Measurements from ENCODE around the gene TNFRSF4.
A peak's percentile ranks its signal among the peaks of the same experiment; 100 is the strongest.

GRCh38 chr1:1231400-1232207 lies 17.7 kb upstream of the TNFRSF4 start, which contains the start of gene SDF4:
- peak; percentile 83 for TF ChIP-seq POLR2A (IDR thresholded peaks at IDR 0.05; ENCODE audit: low read length)
- TF ChIP-seq ELK1 (IDR thresholded peaks at IDR 0.05; ENCODE audit: low read depth, low read length) = no peak
- TF ChIP-seq, protein P1, sequence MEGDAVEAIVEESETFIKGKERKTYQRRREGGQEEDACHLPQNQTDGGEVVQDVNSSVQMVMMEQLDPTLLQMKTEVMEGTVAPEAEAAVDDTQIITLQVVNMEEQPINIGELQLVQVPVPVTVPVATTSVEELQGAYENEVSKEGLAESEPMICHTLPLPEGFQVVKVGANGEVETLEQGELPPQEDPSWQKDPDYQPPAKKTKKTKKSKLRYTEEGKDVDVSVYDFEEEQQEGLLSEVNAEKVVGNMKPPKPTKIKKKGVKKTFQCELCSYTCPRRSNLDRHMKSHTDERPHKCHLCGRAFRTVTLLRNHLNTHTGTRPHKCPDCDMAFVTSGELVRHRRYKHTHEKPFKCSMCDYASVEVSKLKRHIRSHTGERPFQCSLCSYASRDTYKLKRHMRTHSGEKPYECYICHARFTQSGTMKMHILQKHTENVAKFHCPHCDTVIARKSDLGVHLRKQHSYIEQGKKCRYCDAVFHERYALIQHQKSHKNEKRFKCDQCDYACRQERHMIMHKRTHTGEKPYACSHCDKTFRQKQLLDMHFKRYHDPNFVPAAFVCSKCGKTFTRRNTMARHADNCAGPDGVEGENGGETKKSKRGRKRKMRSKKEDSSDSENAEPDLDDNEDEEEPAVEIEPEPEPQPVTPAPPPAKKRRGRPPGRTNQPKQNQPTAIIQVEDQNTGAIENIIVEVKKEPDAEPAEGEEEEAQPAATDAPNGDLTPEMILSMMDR (IDR thresholded peaks at IDR 0.05) = no peak
- TF ChIP-seq REST (IDR thresholded peaks at IDR 0.05) = no peak
- TF ChIP-seq SMC3 (IDR thresholded peaks at IDR 0.05) = no peak
- TF ChIP-seq ESRRA (IDR thresholded peaks at IDR 0.05; ENCODE audit: borderline replicate concordance, low read length) = no peak
- TF ChIP-seq EP300 (IDR thresholded peaks at IDR 0.05) = no peak
- no peak for TF ChIP-seq HDAC2 (IDR thresholded peaks at IDR 0.05)
- TF ChIP-seq CEBPB (IDR thresholded peaks at IDR 0.05) = no peak

Measured in A549 (cell line).